Activated CD8-positive, alpha-beta memory T cell treated with anti-CD3 and anti-CD28 coated beads, Interleukin-2, amount 50 U/mL, for 24 hours (primary cell): ENCODE results near the gene PTPRH.

ENCODE experiments used
- DNase-seq: peaks from one replicate; pipeline ENCODE4 v3.0.0-alpha.2; 2020; ENCODE audit errors: extremely low read depth

The PTPRH gene

DNA sequence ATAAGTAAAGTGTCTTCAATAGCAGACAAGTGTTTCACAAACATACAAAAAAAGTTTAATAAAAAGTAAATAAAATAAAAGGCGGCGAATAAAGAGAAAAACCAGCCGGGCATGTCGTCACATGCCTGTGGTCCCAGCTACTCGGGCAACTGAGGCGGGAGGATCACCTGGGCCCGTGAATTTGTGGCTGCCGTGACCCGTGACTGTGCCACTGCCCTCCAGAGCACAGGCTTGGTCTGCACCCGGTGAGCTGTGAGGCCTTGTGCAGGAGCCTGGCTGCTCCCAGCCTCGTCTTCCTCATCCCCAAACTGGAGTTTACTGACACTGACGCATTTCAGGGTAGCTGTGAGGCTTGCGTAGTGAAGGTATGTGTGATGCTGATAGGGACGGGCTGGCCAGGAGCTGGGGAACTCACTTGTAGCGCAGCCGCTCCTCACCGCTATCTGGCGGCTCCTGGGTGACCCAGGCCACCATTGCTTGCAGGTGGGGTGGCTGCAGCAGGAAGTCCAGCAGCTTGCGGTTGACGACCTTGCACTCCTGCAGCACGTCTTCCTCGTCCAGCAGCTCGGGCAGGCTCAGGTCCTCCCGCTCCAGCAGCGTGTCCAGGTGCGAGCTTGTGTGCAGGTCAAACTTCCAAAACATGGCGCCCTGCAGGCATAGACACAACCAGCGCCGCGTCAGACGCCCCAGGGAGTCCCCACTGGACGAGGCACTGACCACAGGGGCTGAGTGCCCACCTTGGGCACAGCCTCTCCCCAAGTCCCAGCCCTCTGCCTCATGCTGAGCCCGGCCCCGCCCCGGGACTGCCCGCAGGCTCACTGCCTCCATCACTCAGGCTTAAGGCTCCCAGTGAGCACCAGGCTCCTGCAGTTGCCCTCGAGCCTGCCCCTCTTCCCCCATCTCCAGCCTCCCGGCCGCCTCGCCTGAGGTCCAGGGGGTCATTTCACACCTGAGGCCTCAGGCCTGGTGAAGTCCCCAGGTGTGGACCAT lies 37.5 kb upstream of the PTPRH start:
- DNase-seq = no peak

DNA sequence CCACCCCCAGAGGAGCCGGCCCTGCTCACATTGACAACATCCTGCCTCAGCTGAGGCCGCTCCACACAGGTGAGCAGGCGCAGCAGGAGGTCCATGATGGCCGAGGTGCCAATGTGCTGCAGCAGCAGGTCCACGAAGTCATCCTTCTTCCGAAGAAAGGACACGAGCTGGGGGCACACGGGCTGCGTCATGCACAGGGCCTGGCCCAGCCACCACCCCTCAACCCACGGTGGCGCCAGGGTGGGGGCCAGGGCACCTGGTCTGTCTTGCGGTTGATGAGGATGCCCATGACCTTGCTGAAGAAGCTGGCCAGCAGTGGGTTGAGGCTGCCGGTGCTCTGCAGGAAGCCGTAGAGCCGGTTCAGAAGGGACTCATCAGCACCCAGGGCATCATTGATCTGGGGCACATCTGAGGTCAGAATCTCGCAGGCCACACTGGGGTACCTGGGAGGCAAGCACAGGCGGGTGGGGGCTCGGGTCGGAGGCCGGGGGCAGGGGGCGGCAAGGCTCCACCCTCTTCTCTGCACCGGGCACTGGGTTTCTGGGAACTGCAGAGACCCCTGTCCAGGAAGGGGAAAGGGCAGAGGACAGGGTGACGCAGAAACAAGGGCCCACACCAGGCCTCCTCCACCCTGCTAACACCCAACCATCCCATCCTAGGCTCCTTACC lies 36.1 kb upstream of the PTPRH start:
- no peak for DNase-seq

- no peak for DNase-seq
Observed at GRCh38 chr19:55244004-55244680, 34.8 kb upstream of the PTPRH start.

DNA sequence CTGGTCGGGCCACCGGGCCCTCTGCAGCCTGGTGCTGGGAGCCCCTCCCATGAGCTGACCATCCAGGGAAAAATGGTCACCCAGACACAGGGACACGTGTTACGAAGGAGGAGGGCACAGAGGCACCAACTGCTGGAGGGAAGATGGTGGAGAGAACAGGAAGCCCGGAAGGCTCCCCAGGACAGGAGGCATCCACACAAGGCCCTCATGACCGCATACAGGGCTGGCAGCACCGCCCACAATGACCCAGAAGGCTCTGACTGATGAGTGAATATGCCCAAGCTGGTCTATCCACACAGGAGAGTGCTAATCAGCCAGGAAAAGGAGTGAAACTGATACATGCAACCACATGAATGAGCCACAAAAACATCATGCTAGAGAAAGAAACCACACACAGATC lies 33.2 kb upstream of the PTPRH start:
- no peak for DNase-seq

- DNase-seq = no peak
Observed at GRCh38 chr19:55241935-55242464, 32.7 kb upstream of the PTPRH start.

GRCh38 chr19:55241143-55241934 lies 32.0 kb upstream of the PTPRH start:
- no peak for DNase-seq

DNA sequence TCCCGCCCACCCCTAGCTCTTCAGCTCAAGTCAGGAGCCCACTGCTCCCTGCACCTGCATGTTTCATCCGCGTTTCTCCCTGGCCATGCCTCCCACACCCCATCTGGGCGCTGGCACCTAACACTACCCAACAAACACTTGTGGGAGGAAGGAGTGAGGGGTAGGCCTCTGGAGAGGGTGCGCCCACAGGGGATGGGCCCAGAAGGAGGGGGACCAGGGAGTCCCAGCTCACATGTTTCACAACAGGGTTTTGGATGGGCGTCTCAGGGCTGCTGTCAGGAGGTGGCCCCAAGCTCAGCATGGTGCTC lies 31.4 kb upstream of the PTPRH start:
- no peak for DNase-seq

DNA sequence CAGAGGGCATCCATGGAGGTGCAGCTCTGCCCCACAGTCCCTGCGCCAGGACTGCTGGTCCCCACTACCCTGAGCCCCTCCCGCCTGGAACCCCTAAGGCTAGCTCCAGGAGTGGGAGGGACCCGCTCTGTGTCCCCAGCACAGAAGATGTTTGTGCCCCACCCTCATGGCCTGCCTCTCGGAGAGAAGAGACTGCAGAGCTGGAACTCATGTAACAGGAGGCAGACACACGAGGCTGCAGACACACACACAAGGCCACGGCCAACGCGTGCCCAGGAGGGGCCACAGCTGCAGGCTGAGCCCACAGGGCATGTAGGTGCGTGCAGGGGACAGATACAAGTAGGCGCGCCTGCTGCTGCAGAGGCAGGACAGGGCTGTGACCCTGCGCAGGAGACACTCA lies 29.7 kb upstream of the PTPRH start:
- DNase-seq = no peak

- DNase-seq = no peak
Observed at GRCh38 chr19:55238030-55238429, 28.7 kb upstream of the PTPRH start.

GRCh38 chr19:55232986-55233385 lies 23.7 kb upstream of the PTPRH start:
- DNase-seq = no peak

GRCh38 chr19:55232286-55232602 lies 22.9 kb upstream of the PTPRH start:
- no peak for DNase-seq

DNA sequence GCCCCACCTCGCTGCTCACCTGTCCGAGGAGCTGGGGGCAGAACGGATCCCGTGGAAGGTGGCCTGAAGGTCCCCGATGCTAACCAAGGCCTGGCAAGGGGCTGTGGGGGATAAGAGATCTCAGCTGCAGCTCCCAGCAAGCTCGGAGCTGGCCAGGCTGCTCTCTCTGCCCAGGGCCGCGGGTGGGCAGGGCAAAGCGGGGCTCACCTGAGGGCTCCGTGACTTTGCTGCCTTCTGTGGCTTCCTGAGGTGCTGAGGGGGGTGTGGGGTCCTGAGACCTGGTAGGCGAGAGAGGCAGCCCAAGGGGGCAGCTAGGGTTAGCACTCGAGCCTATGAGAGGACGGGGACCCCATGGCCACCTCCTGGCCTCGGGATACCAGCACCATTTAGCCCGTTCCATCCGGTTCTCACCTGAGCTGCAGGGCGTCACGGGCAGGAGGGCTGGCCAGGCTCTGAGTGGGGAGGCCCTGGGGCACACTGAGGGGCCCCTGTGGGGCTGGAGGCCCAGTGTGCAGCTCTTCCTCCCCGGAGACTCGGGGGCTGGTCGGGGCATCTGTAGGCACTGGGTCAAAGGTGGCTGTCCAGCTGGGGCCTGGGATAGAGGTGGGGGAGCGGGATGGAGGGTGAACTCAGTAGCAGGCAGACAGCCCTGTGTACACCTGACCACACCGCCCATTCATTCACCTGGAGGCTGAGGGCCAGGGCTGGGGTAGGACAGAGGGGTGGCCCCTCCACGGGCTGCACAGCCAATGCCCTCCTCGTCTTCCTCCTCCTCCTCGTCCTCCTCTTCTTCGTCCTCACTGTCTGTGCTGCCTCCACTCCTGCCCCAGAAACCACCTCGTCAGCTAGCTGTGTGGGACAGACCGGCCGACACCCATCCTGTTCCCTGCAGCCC lies 22.3 kb upstream of the PTPRH start:
- DNase-seq = no peak

DNA sequence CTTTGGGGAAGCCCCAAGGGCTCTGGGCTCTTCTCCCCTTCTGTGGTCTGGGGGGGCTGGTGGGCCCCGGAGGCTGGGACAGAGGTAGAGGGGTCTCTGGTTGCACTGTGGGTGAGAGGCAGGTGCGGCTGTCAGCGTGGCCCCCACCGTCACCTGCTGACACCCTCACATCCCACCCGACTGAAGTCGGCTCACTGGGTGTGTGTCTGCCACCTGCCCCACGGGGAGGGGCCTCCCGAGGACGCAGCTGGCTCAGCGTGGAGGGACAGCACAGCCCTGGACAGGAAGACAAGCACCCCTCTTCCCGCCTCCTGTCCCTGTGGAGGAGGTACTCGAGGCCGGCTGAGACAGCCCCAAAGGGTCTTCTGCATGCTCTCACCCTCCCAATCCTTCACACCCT lies 21.5 kb upstream of the PTPRH start:
- no peak for DNase-seq

DNA sequence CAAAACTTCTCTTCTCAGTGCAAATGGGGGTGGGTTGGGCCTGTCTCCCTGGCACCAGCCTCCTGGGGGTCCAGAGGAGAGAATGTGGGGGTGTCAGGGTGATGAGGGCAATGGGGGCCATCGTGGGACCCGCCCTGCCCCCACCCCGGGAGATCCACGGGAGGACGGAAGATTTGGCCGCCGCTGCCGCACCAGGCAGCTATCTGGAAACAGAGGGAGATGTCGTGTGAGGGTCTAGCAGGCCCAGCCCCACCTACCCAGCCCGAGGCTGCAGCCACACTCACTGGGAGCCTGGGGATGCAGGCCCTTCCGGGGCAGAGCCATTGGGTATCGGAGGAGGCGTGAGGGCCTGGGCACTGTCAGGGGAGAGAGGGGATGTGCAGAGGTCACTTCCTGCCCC lies 21.0 kb upstream of the PTPRH start:
- no peak for DNase-seq

DNA sequence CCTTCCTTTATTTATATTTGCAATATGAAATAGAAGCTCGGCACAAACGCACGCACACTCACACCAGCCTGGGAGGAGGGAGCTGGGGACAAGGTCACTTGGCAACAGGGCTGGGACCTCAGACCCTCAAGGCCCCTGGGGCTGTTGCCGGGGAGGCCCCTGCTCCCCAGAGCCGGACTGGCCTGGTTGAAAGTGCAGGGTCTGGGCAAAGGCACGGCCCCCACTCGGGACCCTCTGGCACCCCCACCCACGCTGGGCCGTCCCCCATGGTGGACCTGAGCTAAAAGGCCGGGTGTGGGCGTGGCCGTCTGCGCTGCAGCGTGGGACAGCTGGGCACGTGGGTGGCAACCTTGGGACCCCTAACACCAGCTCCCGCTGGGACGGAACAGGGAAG lies 20.5 kb upstream of the PTPRH start:
- DNase-seq = no peak

DNA sequence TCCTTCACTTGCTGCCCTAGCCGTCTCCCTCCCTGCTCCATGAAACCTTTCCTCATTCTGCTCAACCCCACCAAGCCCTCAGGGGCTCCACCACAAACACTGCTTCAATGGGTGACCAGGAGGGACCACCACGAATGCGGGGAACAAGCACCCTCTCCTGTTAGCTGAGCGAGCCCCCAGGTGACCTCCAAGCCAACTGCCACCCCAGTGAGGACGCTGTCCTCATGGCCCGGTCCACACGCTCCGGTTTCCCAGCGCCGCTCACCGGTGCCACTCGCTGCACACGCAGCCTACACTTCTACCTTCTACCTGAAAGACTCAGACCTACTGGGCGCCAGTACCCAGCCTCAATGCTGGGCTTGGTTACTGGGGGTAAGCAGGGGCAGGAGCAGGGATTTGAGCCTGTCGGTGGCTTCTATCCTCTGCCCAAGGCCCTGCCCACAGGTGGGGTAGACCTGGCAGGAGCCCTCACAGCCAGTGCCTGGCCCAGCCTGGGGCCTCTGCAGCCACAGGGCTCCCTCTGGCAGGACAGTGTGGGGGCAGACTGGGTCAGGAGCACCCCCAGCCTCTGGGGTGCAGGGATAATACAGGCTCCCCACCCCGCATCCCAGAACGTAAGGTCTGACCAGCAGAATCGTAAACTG lies 20.0 kb upstream of the PTPRH start:
- DNase-seq = no peak

DNA sequence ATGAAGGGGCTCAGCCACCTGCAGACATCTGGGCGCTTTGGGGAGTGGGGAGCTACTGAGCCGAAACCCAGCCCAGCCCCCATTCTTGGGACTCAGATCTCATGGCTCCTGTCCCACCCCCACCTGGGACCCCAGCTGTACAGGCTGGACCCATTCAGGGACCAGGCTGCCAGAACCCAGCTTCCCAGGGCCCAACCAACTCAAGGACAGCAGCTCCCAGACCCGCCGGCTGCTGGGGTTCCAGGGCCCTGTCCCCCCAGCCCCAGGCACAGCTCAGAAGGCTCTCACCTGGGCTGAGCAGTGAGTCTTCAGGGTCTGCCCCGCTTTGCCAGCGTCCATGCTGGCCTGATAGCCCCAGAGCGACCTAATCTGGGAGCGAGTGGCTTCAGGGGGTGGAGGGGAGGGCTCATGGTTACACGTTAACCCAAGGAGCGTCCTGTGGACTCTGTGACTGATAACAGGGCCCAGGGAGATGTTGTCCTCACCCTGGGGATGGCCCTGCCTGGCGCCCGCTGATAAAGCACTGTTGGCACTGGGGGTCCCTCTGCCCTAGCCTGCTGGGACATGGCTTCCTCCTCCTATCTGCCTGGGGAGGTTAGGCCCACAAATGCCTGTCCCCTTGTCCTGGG lies 19.2 kb upstream of the PTPRH start, which contains the start of gene TMEM86B:
TSS of gene TMEM86B (minus strand) at position 361 of the 629 bp plus-strand sequence. CDS start at position 339, 22 bp downstream.
- no peak for DNase-seq

- DNase-seq = no peak
Observed at GRCh38 chr19:55228015-55228391, 18.7 kb upstream of the PTPRH start.

DNA sequence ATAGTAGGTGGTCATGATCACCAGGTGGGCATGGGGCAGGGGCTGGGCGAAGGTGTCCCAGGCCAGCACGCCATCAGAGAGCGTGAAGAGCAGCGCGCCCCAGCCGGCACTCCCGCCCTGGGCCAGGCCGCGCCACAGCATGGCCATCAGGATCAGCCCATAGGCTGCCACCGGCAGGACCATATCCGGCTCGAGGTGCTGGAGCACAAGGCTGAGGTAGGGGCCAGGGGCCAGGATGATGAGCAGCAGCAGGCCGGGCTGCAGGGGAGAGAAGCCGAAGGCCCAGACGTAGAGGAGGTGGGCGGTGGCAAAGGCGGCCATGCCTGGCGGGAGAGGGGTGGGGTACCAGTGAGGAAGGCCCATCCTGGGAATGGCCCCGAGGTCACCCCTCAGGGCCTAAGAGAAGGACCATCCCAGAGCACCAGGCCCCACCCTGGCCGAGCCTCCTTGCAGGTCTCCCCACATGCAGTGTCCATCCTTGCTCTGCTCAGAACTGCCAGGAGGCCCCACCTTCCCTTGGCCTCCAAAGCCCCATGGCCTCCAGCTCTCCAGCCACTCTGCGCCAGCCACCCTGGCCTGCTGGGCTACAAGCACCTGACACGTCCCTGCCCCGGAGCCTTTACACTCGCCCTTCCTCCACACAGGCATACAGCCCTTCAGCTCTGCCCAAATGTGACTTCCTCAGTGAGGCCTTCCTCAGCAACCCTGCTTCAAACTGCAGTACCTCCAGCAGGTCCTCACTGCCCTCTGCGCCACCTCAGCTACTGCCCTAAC lies 18.1 kb upstream of the PTPRH start:
- DNase-seq = no peak
